Stomach smooth muscle (tissue), 2 donors: Measurements from ENCODE around the gene FAM89A.
"Not testable (repeated sequence)": the region's sequence is repeated elsewhere in the genome, so short reads cannot be mapped to it uniquely, and the experiment has no call there.

ENCODE experiments used
- H3K27ac ChIP-seq: one replicate; pipeline ENCODE4 v1.7.0; 2013; ENCODE audit warnings: mild to moderate bottlenecking, low read length, inconsistent platforms
- H3K27me3 ChIP-seq, 2 donors: one replicate each; pipeline ENCODE4 v1.7.0; 2013; ENCODE audit warnings: low read length in 2 of 2; ENCODE audit not compliant: insufficient read depth in 2 of 2, control insufficient read depth in 1 of 2
- H3K36me3 ChIP-seq, 2 donors: one replicate each; pipeline ENCODE4 v1.7.0; 2013; ENCODE audit warnings: low read length in 2 of 2; ENCODE audit not compliant: control insufficient read depth in 2 of 2, insufficient read depth in 2 of 2
- H3K4me1 ChIP-seq: one replicate; pipeline ENCODE4 v1.7.0; 2013; ENCODE audit warnings: low read length; ENCODE audit not compliant: control insufficient read depth, insufficient read depth
- H3K4me3 ChIP-seq, 2 donors: one replicate each; pipeline ENCODE4 v1.7.0; 2013; ENCODE audit warnings: low read length in 2 of 2
- H3K9ac ChIP-seq, 2 donors: one replicate each; pipeline ENCODE4 v1.7.0; 2013; ENCODE audit warnings: low read length in 2 of 2, mild to moderate bottlenecking in 1 of 2
- H3K9me3 ChIP-seq, 2 donors: one replicate each; pipeline ENCODE4 v1.7.0; 2013; ENCODE audit warnings: low read length in 2 of 2; ENCODE audit not compliant: control insufficient read depth in 2 of 2
- donor health status: healthy.
- donor health status: Pancreatic carcinoma.

FAM89A gene

DNA sequence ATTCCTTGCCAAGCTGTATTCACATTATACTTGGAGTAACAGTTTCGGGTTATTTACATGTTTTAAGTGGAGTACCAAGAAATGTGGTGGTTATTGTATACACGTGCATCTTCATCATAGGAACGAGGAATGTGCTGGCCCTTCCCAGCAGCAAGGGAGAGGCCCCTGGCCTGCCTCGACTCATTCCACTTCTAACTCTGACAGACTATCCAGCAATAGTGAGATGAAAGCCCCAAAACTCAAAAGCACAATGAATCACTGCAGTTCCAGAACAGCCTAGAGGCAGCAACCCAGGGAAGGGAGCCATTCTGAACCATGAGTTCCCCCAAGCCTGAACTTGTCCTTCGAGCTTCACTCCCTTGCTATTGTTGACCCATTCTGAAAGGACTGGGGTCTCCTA is 23.1 kb downstream of the FAM89A start:
- H3K4me3 ChIP-seq, result no peak overlapping the region
- no peak overlapping the region for H3K9ac ChIP-seq
- H3K9me3 ChIP-seq, result no peaks in the 10 kb centered on the region
- no peaks in the 10 kb centered on the region for H3K36me3 ChIP-seq
- H3K4me1 ChIP-seq, result no peaks in the 10 kb centered on the region
- H3K27ac ChIP-seq, result no peak overlapping the region
- H3K27me3 ChIP-seq, result no peaks in the 10 kb centered on the region

DNA sequence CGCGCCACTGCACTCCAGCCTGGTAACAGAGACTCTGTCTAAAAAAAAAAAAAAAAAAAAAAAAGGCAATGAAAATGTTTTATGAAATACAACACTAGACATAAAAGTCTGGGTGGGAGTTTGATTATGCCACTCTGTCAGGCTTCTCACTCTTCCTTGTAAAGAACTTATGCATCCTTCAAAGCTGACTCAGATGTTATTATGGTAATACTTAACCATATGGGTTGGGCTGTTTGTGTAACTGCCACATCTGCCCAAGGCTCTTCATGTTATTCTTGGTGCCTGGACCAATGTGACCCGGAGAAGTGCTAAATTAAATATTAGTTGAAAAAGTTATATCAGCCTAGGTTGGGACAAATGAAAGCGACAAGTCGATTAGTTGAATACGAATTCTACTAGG is 23.8 kb downstream of the FAM89A start:
- H3K4me1 ChIP-seq, result no peaks in the 10 kb centered on the region
- peaks cover 0 to 6% of the 10 kb centered on the region in 2 donors for H3K9me3 ChIP-seq
- no peaks in the 10 kb centered on the region for H3K36me3 ChIP-seq
- no peak overlapping the region for H3K9ac ChIP-seq
- no peaks in the 10 kb centered on the region for H3K27me3 ChIP-seq
- H3K27ac ChIP-seq, result no peak overlapping the region
- no peak overlapping the region for H3K4me3 ChIP-seq

GRCh38 chr1:231013391-231014015 is 26.6 kb downstream of the FAM89A start:
- Histone ChIP-seq H3K4me3 (no peak overlapping the region), H3K4me1 (no peaks in the 10 kb centered on the region), H3K9me3 (peaks cover 0 to 6% of the 10 kb centered on the region in 2 donors), H3K9ac (no peak overlapping the region), H3K36me3 (no peaks in the 10 kb centered on the region), H3K27me3 (no peaks in the 10 kb centered on the region), H3K27ac (no peak overlapping the region)

GRCh38 chr1:231011963-231012362 is 28.1 kb downstream of the FAM89A start:
- Histone ChIP-seq H3K36me3 (no peaks in the 10 kb centered on the region), H3K9ac (no peak overlapping the region), H3K4me1 (no peaks in the 10 kb centered on the region), H3K27ac (no peak overlapping the region), H3K4me3 (no peak overlapping the region), H3K9me3 (peaks cover 2 to 6% of the 10 kb centered on the region in 2 donors), H3K27me3 (no peaks in the 10 kb centered on the region)

DNA sequence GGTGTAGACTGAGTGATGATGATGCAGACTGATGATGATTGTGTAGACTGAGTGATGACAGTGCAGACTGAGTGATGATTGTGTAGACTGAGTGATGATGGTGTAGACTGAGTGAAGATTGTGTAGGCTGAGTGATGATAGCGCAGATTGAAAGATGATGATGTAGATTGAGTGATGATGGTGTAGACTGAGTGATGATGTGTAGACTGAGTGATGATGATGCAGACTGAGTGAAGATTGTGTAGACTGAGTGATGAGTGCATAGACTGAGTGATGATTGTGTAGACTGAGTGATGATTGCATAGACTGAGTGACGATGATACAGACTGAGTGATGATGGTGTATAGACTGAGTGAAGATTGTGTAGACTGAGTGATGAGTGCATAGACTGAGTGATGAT is 28.7 kb downstream of the FAM89A start:
- no peak overlapping the region for H3K27ac ChIP-seq
- H3K4me1 ChIP-seq, result no peaks in the 10 kb centered on the region
- H3K9ac ChIP-seq, result no peak overlapping the region
- no peak overlapping the region for H3K4me3 ChIP-seq
- H3K36me3 ChIP-seq, result no peaks in the 10 kb centered on the region
- peaks cover 2 to 6% of the 10 kb centered on the region in 2 donors for H3K9me3 ChIP-seq
- no peaks in the 10 kb centered on the region for H3K27me3 ChIP-seq

- H3K9me3 ChIP-seq, H3K4me3 ChIP-seq, H3K4me1 ChIP-seq, H3K36me3 ChIP-seq, H3K9ac ChIP-seq, H3K27ac ChIP-seq, H3K27me3 ChIP-seq: not testable (repeated sequence)
Measured at GRCh38 chr1:231007535-231007934, 32.5 kb downstream of the FAM89A start.

DNA sequence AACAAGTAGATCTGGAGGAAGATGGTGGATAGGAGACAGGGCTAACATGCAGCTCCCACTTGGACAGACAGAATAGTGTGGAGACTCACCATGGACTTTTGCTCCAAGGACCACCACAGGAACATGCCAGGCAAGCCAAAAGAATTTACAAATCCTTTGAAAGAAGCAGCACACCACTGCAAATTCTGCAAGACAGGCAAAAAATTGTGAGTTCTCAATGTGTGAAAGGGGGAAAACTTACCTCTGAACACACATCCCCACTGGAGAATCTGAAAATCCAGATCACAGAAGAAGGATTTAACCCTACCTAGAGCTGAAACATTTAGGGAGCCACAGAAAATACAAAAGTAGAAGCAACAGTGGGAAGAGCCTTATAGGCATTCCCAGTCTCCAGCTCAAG is 38.2 kb downstream of the FAM89A start:
- Histone ChIP-seq H3K27me3 (no peaks in the 10 kb centered on the region), H3K36me3 (peaks cover 42 to 44% of the 10 kb centered on the region in 2 donors), H3K27ac (no peak overlapping the region), H3K4me1 (no peaks in the 10 kb centered on the region), H3K9ac (no peak overlapping the region), H3K4me3 (no peak overlapping the region), H3K9me3 (peaks cover 0 to 5% of the 10 kb centered on the region in 2 donors)

DNA sequence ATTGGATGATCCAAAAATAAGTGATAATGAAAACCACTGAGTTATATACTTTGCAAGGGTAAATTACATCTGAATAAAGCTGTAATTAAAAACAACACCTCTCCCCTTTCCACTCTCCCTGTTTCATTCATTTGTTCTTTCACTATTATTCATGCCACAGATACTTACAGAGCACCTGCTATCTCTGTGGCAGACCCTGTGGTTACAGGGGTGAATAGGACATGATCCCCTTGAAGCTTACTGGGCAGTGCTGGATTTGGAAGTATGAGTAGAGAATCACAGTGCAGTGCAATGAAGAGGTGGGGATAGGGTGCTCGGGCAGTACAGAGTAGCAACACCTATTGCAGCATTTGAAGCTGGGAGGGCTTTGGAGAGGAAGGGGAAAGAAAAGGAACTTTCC is 39.4 kb downstream of the FAM89A start:
- Histone ChIP-seq H3K4me3 (no peak overlapping the region), H3K4me1 (no peaks in the 10 kb centered on the region), H3K27me3 (no peaks in the 10 kb centered on the region), H3K27ac (no peak overlapping the region), H3K9me3 (peaks cover 0 to 5% of the 10 kb centered on the region in 2 donors), H3K36me3 (peaks cover 42 to 55% of the 10 kb centered on the region in 2 donors), H3K9ac (no peak overlapping the region)

- H3K9ac ChIP-seq, result no peak overlapping the region
- H3K36me3 ChIP-seq, result peaks cover 42 to 56% of the 10 kb centered on the region in 2 donors
- no peak overlapping the region for H3K4me3 ChIP-seq
- no peak overlapping the region for H3K27ac ChIP-seq
- no peaks in the 10 kb centered on the region for H3K27me3 ChIP-seq
- no peaks in the 10 kb centered on the region for H3K4me1 ChIP-seq
- peaks cover 0 to 5% of the 10 kb centered on the region in 2 donors for H3K9me3 ChIP-seq
Measured at GRCh38 chr1:231000201-231000600, 39.9 kb downstream of the FAM89A start.

DNA sequence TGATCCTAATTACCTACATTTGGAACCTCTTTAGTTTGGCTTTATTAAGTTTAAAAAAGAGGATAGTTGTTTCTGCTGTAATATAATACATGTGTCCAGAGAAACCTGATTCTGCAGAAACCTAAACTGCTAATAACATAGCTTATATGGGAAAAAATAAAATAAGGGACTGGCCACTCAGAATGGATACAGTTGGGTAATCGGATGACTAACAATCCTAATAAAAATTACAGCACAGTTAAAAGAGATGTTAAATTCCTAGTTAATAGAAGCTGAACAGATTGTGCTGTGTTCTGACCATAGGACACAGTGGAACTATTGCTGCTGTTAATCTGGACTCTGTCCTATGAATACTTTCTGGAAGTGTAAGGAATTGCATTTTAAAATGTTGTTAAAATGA is 45.2 kb downstream of the FAM89A start:
- Histone ChIP-seq H3K4me1 (no peaks in the 10 kb centered on the region), H3K27ac (no peak overlapping the region), H3K27me3 (no peaks in the 10 kb centered on the region), H3K9ac (no peak overlapping the region), H3K4me3 (no peak overlapping the region), H3K9me3 (no peaks in the 10 kb centered on the region), H3K36me3 (peaks cover 48 to 52% of the 10 kb centered on the region in 2 donors)

GRCh38 chr1:230992100-230992774 is 47.8 kb downstream of the FAM89A start:
- H3K4me1 ChIP-seq, result no peaks in the 10 kb centered on the region
- no peaks in the 10 kb centered on the region for H3K27me3 ChIP-seq
- H3K27ac ChIP-seq, result no peak overlapping the region
- H3K9me3 ChIP-seq, result no peaks in the 10 kb centered on the region
- H3K4me3 ChIP-seq, result no peak overlapping the region
- peaks cover 24 to 26% of the 10 kb centered on the region in 2 donors for H3K36me3 ChIP-seq
- H3K9ac ChIP-seq, result no peak overlapping the region
